Right lobe of liver (tissue), 6 donors: Measurements from ENCODE around the gene DUSP15. TPM values are rescaled to one million over a fixed set of nuclear protein-coding genes. Genes with fewer than 3 reads are reported as not detected.

Source experiments
- ATAC-seq, 4 donors: fragments of 200-7000 bp; cut with Tn5 transposase; one replicate each; pipeline ENCODE4 v1.9.1; 2020; ENCODE audit warnings: mild to moderate bottlenecking in 4 of 4, moderate library complexity in 4 of 4
- DNase-seq, 3 donors: peaks; one replicate each; pipeline ENCODE4 v3.0.0-alpha.2; 2020
- H3K27ac ChIP-seq, 3 donors: fragments of 200-600 bp; one replicate each; pipeline ENCODE4 v1.8.0; 2022
- H3K27me3 ChIP-seq, 2 donors: fragments of 200-600 bp; one replicate each; pipeline ENCODE4 v1.8.0; 2022
- H3K36me3 ChIP-seq, 4 donors: fragments of 200-600 bp; sonication (generic) in 1 of 4; one replicate each; pipeline versions ENCODE4 v1.5.1 to v1.8.0; 2017 to 2022; ENCODE audit warnings: control low read depth in 1 of 4
- H3K4me1 ChIP-seq, 4 donors: fragments of 200-600 bp; sonication (generic) in 1 of 4; one replicate each; pipeline versions ENCODE4 v1.5.1 to v1.8.0; 2017 to 2022; ENCODE audit warnings: control low read depth in 1 of 4
- H3K4me3 ChIP-seq, 3 donors: fragments of 200-600 bp; one replicate each; pipeline ENCODE4 v1.8.0; 2022
- H3K9me3 ChIP-seq, 4 donors: fragments of 200-600 bp; sonication (generic) in 1 of 4; one replicate each; pipeline versions ENCODE4 v1.5.1 to v1.8.0; 2017 to 2022; ENCODE audit warnings: control low read depth in 1 of 4
- POLR2A ChIP-seq: fragments of 450-650 bp; IDR thresholded peaks from one replicate; pipeline ENCODE4 v1.6.1; 2017; ENCODE audit warnings: antibody characterized with exemption, mild to moderate bottlenecking
- WGBS: methylation state at CpG from one replicate; pipeline ENCODE4 v1.1.6; 2018; ENCODE audit warnings: low coverage, low lambda C conversion rate; ENCODE audit not compliant: insufficient coverage; ENCODE audit errors: missing lambda C conversion rate; 5-methylcytosine and 5-hydroxymethylcytosine counted together
- intact Hi-C, 2 donors: fragments of 100-400 bp; cut with DNase I; formaldehyde crosslinking; loops; one replicate each; pipeline versions ENCODE4 v1.11.2 to v1.14.1; 2022
- total RNA-seq, 6 experiments: library from RNA; depleted of rRNA in 2 of 6; stranded (reverse); fragments of >200 nt in 2 of 6; fragmentation: NEBNext Ultra II Directional in 3 of 6; extraction: Animal tissue kit (Norgen Biotek cat#: 25700) in 3 of 6; gene quantifications; one replicate each; pipeline versions ENCODE4 v1.1.0 to v1.2.4, GENCODE V29; 2016 to 2023
- TF ChIP-seq, protein P1 (sequence below), 4 donors: fragments of 200-600 bp in 3 of 4; fragments of 450-650 bp in 1 of 4; IDR thresholded peaks; one replicate each; pipeline versions ENCODE4 v1.5.1 to v1.8.0; 2016 to 2022; ENCODE audit warnings: antibody characterized with exemption in 4 of 4, mild to moderate bottlenecking in 2 of 4
- donor health status: DM: no; HTN: yes; CAD: no.
- donor health status: DM: no; HTN: no; CAD: no.
- donor health status: DM: no; HTN: no; CAD: no.
- donor health status: DM: no; HTN: yes; CAD: no.
- donor health status: DM: no; HTN: yes; CAD: no.

The DUSP15 gene
- total RNA-seq, 6 experiments from 2014 or later: 0.22 to 1.1 (median 0.42) TPM; not detected in 3

DNA sequence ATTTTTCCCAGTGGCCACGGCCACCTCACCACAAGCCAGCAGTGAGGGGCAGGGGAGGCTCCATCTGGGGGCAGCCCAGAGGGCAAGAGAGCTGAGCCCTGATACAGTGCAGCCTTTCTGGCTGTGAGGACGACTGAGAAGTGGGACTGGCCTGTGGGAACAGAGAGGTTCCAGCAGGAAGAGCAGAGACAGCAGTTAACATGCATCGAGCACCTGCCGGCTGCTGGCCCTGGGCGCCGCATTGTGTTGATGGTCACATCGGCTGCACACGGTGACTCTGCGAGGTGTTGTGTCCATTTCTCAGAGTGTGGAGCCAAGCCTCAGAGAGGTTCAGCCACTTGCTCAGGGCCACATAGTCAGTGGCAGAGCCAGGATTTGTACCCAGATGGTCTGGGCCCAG is 34.8 kb downstream of the DUSP15 start:
- TF ChIP-seq, protein P1, sequence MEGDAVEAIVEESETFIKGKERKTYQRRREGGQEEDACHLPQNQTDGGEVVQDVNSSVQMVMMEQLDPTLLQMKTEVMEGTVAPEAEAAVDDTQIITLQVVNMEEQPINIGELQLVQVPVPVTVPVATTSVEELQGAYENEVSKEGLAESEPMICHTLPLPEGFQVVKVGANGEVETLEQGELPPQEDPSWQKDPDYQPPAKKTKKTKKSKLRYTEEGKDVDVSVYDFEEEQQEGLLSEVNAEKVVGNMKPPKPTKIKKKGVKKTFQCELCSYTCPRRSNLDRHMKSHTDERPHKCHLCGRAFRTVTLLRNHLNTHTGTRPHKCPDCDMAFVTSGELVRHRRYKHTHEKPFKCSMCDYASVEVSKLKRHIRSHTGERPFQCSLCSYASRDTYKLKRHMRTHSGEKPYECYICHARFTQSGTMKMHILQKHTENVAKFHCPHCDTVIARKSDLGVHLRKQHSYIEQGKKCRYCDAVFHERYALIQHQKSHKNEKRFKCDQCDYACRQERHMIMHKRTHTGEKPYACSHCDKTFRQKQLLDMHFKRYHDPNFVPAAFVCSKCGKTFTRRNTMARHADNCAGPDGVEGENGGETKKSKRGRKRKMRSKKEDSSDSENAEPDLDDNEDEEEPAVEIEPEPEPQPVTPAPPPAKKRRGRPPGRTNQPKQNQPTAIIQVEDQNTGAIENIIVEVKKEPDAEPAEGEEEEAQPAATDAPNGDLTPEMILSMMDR (IDR thresholded peaks at IDR 0.05): no peak
- TF ChIP-seq POLR2A: no peak
- intact Hi-C loops: no loop called here
- no peak for DNase-seq
- 91% methylated on average over 7 of the region's 9 CpGs for WGBS
- H3K9me3 ChIP-seq: no peaks in the 10 kb centered on the region
- H3K27me3 ChIP-seq: no peaks in the 10 kb centered on the region
- no peak for ATAC-seq
- no peak overlapping the region for H3K4me3 ChIP-seq
- H3K36me3 ChIP-seq: no peaks in the 10 kb centered on the region
- no peak overlapping the region for H3K27ac ChIP-seq
- H3K4me1 ChIP-seq: no peaks in the 10 kb centered on the region

DNA sequence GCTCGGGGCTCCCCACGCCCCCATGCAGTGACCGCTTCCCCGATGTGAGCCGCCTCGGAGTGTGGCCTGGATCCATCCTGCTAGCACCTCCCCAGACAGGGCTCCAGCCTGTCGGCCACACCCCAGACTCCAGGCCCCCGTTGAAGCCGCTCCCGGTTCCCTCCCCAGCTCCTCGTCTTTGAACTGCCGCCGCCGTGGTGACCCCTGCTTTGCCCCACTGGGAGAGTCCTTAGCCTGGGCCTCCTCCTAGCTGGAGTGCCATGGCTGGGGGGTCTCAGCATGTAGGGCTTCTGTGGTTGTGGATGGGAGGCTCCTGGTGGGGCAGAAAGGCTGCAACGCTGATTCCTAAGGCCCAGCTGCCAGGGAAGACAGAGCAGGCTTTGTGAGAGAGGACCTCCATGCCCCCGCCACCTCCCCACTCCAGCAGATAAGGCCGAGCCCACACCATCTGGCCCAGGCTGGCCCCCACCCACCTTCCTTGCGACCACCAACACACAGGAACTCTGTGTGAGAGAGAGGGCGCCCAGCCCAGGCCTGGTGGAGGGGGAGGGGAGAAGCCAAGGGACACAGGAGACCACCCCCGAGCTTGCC is 36.3 kb downstream of the DUSP15 start:
- intact Hi-C loops: no loop called here
- no peak overlapping the region for H3K4me3 ChIP-seq
- 51% methylated on average over 3 of the region's 20 CpGs for WGBS
- H3K4me1 ChIP-seq: no peaks in the 10 kb centered on the region
- no peaks in the 10 kb centered on the region for H3K9me3 ChIP-seq
- ATAC-seq (no peak), DNase-seq (no peak)
- no peaks in the 10 kb centered on the region for H3K36me3 ChIP-seq
- TF ChIP-seq POLR2A: no peak
- TF ChIP-seq, protein P1 (IDR thresholded peaks at IDR 0.05): no peak
- no peaks in the 10 kb centered on the region for H3K27me3 ChIP-seq
- no peak overlapping the region for H3K27ac ChIP-seq

DNA sequence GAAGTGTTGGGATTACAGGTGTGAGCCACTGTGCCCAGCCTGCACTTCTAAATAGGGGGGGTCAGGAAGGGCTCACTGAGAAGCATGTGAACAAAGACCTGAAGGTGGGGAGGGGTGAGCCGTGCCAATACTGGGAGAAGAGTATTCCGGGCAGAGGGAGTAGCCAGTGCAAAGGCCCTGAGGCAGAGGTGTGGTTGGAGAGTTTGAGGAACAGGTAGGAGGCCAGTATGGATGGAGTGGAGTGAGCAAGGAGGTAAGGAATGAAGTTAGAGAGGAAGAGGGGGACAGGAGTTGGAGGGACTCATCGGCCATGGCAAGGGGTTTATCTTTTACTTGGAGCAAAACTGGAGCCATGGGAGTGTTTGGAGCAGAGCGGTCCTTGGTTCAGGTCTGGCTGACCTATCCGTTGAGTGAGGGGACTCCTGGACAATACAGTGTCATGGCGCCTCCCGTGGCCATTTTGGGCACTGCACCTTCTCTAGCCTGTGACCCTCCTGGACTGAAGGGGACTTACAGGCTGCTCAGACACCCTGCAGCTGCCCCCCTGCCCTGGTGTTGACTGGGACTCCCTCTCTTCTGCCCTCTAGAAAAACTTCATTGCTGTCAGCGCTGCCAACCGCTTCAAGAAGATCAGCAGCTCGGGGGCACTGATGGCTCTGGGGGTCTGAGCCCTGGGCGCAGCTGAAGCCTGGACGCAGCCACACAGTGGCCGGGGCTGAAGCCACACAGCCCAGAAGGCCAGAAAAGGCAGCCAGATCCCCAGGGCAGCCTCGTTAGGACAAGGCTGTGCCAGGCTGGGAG is 37.0 kb downstream of the DUSP15 start:
- 31% methylated on average over 4 of the region's 14 CpGs for WGBS
- ATAC-seq (peak; percentile 40 to 67 (median 60)), DNase-seq (peak in 2 of 3 donors; percentile 19 to 46)
- intact Hi-C loops: no loop called here
- Histone ChIP-seq H3K9me3 (no peaks in the 10 kb centered on the region), H3K4me1 (no peaks in the 10 kb centered on the region), H3K36me3 (no peaks in the 10 kb centered on the region), H3K27ac (no peak overlapping the region), H3K4me3 (no peak overlapping the region), H3K27me3 (no peaks in the 10 kb centered on the region)
- TF ChIP-seq, protein P1 (IDR thresholded peaks at IDR 0.05): peak; percentile 35 to 71 (median 70)
- no peak for TF ChIP-seq POLR2A

DNA sequence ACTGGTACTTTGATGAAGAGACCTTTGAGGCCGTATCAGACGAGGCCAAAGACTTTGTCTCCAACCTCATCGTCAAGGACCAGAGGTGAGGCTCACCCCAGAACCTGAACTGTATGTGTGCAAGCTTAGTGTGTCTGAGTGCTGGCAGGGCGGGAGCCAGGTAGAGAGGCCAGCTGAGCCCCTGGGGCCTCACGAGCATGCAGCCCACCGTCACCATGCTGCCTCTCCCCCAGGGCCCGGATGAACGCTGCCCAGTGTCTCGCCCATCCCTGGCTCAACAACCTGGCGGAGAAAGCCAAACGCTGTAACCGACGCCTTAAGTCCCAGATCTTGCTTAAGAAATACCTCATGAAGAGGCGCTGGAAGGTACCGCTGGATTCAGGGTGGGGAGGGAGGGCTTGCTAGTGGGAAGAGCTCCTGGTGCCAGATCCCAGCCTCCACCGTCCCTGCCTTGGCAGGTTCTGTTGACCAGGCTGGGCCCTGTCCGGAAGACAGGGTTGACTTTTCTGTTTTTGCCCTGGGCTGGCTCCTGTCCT is 38.5 kb downstream of the DUSP15 start:
- no peak overlapping the region for H3K27ac ChIP-seq
- intact Hi-C loops: no loop called here
- peak in 1 of 3 donors; percentile 41 for DNase-seq

More for the DNA sequence above, 38.5 kb downstream of the DUSP15 start:
- no peak overlapping the region for H3K4me3 ChIP-seq
- H3K36me3 ChIP-seq: no peaks in the 10 kb centered on the region
- no peaks in the 10 kb centered on the region for H3K9me3 ChIP-seq
- H3K27me3 ChIP-seq: no peaks in the 10 kb centered on the region
- ATAC-seq: no peak
- TF ChIP-seq POLR2A: no peak
- TF ChIP-seq, protein P1 (IDR thresholded peaks at IDR 0.05): no peak
- H3K4me1 ChIP-seq: no peaks in the 10 kb centered on the region
- no CpG with 5 or more reads among the region's 17 CpGs for WGBS
